GM11168 (cell line): Measurements from ENCODE around the gene AFF3.

Source experiments
- in situ Hi-C: fragments of 300-500 bp; cut with MboI; formaldehyde crosslinking; loops from one replicate; pipeline ENCODE4 v1.12.0; 2022; ENCODE audit warnings: low sequenced_read_pairs; ENCODE audit not compliant: unreplicated experiment

The AFF3 gene

GRCh38 chr2:99865818-99866676, 276.3 kb downstream of the AFF3 start:
- in situ Hi-C loops, result no loop called here

- in situ Hi-C loops, result no loop called here
Observed at GRCh38 chr2:99864561-99865553, 277.5 kb downstream of the AFF3 start.

DNA sequence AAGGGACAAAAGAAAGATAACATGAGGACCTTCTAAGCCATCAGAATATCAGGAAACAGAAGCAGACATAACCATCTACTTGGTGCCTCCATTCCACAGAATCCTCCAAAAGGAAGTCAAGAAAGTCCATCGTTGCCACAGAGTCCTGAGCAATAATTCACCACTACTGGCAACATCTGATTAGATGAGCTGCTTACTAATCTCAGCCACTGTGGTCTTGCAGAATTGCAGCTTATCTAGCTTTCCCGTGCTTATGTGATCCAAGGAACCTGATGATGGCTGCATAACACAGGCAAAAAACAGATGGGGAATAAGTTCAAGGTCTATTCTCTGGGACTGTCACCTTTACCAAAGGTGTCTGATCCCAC, 278.5 kb downstream of the AFF3 start:
- in situ Hi-C loops, result no loop called here

DNA sequence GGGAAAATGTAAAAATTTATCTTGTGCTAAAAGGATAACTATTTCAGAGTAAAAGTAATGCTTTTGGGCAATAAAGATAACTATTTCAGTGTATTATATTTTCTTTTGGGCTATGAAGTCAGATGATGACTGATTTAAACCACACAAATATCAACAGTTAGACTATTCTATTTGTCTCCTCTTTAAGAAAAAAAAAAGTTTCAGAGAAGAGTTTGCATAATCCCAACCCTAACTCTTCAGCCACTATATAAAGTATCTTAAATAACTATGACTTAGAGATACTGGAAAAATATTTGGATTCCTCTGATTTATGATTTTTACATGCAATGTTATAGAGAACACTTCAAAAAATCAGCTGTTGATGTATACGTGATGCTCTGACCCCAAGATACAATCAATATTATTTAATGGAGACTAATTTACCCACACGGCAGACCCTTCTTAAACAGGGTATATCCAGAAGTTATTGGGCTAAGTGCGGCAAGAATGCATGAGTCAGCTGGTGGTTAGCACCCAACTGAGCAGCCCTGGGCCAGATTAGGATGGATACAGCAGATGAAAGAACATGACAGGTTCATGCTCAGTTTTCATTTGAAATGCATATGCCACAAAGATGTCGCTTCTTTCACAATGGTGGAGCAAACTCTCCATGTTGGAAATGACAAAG, 279.0 kb downstream of the AFF3 start:
- in situ Hi-C loops, result no loop called here

- in situ Hi-C loops, result no loop called here
Observed at GRCh38 chr2:99862566-99862965, 279.8 kb downstream of the AFF3 start.

DNA sequence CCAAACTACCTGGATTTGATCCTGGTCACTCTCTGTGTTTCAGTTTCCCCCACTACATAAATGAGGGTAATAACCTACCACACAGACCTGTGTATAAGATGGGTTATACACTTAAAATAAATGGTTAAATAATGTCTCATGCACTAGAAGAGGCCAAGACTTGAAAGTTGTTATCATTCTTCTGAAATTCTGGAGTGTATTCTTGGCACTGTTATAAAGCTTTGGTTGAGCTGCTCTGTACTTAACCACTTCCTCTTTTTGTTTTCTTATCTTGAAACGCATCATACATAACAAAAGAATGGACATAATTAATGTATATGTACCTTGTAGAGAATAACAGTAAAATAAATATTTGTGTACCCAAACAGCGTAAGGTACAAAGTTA, 281.0 kb downstream of the AFF3 start:
- in situ Hi-C loops, result no loop called here

DNA sequence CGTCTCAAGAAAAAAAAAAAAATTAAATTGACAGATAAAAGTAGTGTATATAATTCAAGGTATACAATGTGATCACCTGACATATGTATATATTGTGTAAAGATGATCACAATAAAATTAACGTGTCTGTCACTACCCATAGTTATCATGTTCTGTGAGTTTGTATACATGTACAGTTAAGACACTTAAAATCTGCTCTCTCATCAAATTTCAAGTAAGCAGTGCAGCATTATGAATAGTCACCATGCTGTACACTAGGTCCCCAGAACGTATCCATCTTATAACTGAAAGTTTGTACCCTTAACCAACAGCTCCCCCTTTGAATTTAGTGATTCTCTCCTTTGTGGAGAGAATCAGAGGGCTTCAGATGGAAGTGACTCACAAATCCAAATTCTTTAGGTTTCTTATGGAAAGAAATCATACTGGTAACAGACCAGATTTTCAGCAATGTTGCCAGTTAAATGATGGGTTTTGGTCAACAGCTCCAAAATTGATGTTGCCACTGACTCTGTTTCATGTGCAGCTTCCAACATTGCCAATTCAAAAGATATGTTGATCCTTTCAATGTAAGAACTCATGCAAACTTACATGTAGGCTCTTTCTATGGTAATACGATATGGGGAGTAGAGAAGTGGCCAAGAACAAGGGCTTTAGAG, 281.5 kb downstream of the AFF3 start:
- in situ Hi-C loops, result no loop called here

DNA sequence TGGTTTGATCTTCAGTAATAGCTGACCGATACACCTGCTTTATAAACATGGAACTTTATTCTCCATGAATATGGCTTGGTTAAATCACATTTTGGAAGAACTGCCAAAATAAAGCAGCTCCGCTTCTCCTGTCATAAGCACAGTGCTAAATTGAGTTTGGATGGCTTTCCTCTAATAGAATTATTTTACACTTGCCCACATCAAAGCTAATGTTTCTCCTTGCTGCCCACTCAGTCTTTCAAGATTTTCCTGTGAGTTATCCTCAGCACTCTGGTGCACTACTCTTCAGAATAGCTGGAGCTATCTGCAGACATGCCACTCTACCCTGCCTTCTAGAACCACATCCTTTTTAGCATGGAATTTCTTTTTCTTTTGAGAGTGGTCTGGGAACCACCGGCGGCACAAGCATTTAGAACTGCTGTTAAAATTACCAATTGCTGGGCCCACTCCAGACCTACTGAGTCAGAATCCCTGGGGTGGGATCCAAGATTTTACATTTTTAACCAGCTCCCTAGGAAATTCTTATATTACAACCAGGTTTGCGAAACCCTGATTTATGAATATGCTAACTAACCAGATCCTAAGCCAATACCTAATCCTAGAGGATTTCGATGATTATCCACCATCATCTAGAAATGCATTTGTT, 283.3 kb downstream of the AFF3 start:
- in situ Hi-C loops, result no loop called here

- in situ Hi-C loops, result no loop called here
Observed at GRCh38 chr2:99857867-99858444, 284.4 kb downstream of the AFF3 start.

DNA sequence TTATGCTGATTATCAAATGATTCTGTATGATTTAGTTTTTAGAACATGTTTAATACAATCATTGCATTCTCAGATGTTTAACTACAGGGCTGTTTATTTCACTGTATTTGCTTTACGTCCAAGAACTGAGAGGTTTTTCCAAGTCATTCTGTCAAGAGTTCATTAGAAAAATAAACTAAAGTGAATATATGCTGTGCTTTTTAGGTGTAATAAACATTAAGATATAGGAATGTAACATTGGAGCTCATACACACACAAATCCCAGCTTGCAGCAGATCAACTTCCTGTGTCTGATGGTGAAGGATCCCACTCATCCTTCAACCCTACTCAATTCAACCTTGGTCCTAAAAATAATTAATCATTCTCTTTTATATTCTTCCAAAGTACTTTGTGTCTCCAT, 285.0 kb downstream of the AFF3 start:
- in situ Hi-C loops, result no loop called here

DNA sequence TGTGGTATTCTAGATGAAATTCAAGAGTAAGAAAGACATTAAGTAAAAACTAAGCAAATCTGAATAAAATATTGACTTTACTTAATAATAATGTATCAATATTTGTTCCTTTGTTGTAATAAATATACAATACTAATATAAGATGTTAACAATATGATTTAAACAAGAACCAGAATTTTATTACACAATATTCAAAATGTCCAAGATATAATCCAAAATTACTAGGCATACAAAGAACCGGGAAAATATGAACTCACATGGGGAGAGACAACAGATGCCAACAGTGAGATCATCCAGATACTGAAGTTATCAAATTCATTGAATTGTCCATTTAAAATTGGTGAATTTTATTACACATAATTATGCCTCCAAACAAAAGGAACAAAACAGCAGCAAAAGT, 286.3 kb downstream of the AFF3 start:
- in situ Hi-C loops, result no loop called here

GRCh38 chr2:99854236-99854852, 288.0 kb downstream of the AFF3 start:
- in situ Hi-C loops, result no loop called here

- in situ Hi-C loops, result no loop called here
Observed at GRCh38 chr2:99852956-99853355, 289.4 kb downstream of the AFF3 start.

- in situ Hi-C loops, result no loop called here
Observed at GRCh38 chr2:99852376-99852934, 289.9 kb downstream of the AFF3 start.

DNA sequence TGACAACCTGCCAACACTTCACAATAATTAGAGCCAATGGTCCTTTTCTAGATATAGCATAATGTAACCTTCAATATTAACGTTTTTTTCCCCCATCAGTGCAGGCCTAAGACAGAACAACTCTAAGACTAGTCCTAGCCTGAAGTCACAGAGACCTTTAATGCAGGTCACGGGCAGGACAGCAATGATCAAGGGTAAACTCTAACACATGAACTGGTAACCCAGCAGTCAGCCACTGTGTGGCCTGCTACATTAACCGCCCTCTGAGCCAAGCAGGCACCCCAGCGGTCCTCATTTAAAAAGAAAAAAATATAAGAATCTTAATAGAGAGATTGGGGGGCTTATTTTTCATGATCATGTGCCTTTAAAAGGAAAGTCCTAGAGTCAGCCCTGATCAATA, 290.6 kb downstream of the AFF3 start:
- in situ Hi-C loops, result no loop called here

DNA sequence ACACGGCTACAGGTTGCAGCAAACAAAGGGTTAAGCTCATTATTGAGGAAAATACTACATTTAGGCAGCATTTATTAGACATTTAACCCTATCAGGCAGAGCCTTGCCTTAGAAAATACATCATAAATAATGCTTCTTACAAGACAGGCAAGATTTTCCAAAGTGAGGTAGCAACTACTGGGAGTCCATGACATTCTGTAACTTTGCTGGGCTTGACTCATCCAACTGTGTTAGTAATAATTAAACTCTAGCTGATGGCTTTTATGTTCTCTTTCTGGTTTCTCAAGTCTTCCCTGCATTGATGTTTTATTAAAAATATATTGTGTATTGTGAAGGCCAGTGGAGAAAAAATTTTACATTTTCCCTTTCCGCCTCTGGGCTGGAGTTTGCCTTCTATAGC, 291.3 kb downstream of the AFF3 start:
- in situ Hi-C loops, result no loop called here

- in situ Hi-C loops, result no loop called here
Observed at GRCh38 chr2:99850084-99850710, 292.2 kb downstream of the AFF3 start.

DNA sequence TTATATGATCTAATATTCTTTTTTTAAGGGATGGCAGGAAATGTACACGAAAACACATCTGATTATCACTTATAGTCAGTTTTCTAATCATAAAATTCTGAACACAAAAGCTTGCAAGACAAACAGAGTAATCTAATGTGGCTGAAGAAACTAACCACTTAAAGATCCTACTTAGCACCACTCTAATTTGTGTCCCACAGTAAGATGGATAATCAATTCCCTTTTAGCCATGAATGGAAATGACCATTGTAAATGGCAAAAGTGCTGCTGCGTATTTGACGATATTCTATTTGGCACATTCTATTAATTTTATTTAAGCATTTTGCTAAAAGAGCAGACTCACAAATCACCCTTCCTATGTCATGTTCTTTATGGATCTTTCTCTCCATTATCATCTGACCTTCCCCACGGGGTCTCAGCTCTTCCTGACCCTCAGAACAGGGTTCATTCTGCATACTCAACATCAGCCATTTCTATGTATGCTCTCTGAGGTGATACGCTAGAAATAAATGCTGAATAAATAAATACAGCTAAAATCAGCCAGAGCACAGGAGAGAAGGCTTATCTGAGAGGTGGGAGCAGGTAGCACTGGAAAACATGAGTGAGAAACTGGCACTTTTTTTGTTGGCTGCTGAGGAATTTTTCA, 295.8 kb downstream of the AFF3 start:
- in situ Hi-C loops, result no loop called here
